PC-3 (cell line): ENCODE measurements around the gene SPTLC3. TPM values are rescaled to one million over a fixed set of nuclear protein-coding genes. Genes with fewer than 3 reads are reported as not detected.

ENCODE experiments used
- ATAC-seq: fragments of 200-7000 bp; cut with Tn5 transposase; 2 replicates; pipeline ENCODE4 v1.9.1; 2020; ENCODE audit warnings: mild to moderate bottlenecking, moderate library complexity
- BruUV-seq: library from RNA; stranded (reverse); fragments of 400-500 nt; replicated peaks from 2 replicates; lab custom pipeline; 2021; lab: Mats Ljungman, UMichigan
- CTCF ChIA-PET: fragments of 300-600 bp; sonication (Branson Sonifier 250); formaldehyde crosslinking; loops from one replicate; lab custom pipeline; 2022; ENCODE audit warnings: antibody characterized with exemption; lab: Charles Lee
- POLR2A ChIA-PET: fragments of 300-600 bp; sonication (Branson Sonifier 250); formaldehyde crosslinking; loops from one replicate; lab custom pipeline; 2022; ENCODE audit warnings: antibody characterized with exemption; ENCODE audit not compliant: unreplicated experiment; lab: Charles Lee
- DNase-seq: peaks from one replicate; pipeline ENCODE4 v3.0.0-alpha.2; 2015
- H2AFZ ChIP-seq: fragments of 300-600 bp; sonication (generic); 2 replicates; pipeline ENCODE4 v1.6.0; 2016; ENCODE audit warnings: antibody characterized with exemption, low read length
- H3F3A ChIP-seq: fragments of 300-600 bp; sonication (generic); one replicate; pipeline ENCODE4 v1.6.0; 2017; ENCODE audit warnings: antibody characterized with exemption, low read length, control low read depth, mild to moderate bottlenecking; ENCODE audit not compliant: unreplicated experiment
- H3K27ac ChIP-seq: fragments of 300-600 bp; sonication (generic); 2 replicates; pipeline ENCODE4 v1.5.1; 2016; ENCODE audit warnings: mild to moderate bottlenecking, low read length
- H3K27me3 ChIP-seq: fragments of 300-600 bp; sonication (generic); 2 replicates; pipeline ENCODE4 v1.6.1; 2016; ENCODE audit warnings: low read length, mixed read lengths
- H3K36me3 ChIP-seq: fragments of 300-600 bp; sonication (generic); 2 replicates; pipeline ENCODE4 v1.6.1; 2016; ENCODE audit warnings: low read depth, mixed run types, low read length, mixed read lengths
- H3K4me1 ChIP-seq: fragments of 300-600 bp; sonication (generic); 2 replicates; pipeline ENCODE4 v1.5.1; 2016; ENCODE audit warnings: low read length; ENCODE audit not compliant: insufficient read depth
- H3K4me2 ChIP-seq: fragments of 300-600 bp; sonication (generic); 2 replicates; pipeline ENCODE4 v1.6.0; 2016; ENCODE audit warnings: low read length
- H3K4me3 ChIP-seq: fragments of 300-600 bp; sonication (generic); 2 replicates; pipeline ENCODE4 v1.5.1; 2016; ENCODE audit warnings: mild to moderate bottlenecking, low read length, mixed read lengths
- H3K79me2 ChIP-seq: fragments of 300-600 bp; sonication (generic); 2 replicates; pipeline ENCODE4 v1.6.1; 2017; ENCODE audit warnings: low read length, mixed read lengths
- H3K9ac ChIP-seq: fragments of 300-600 bp; sonication (generic); 2 replicates; pipeline ENCODE4 v1.6.0; 2016; ENCODE audit warnings: mild to moderate bottlenecking, low read length
- H3K9me2 ChIP-seq: fragments of 300-600 bp; sonication (generic); replicated peaks from 2 replicates; pipeline ENCODE4 v1.6.1; 2016; ENCODE audit warnings: mixed run types, low read length, mixed read lengths
- H3K9me3 ChIP-seq: fragments of 300-600 bp; sonication (generic); 2 replicates; pipeline ENCODE4 v1.6.1; 2016; ENCODE audit warnings: low read length, mixed read lengths
- H4K20me1 ChIP-seq: fragments of 300-600 bp; sonication (generic); 2 replicates; pipeline ENCODE4 v1.6.1; 2016; ENCODE audit warnings: low read length, mixed read lengths
- EZH2 ChIP-seq: fragments of 300-600 bp; sonication (generic); IDR thresholded peaks from one replicate; pipeline ENCODE4 v1.6.1; 2017; ENCODE audit warnings: antibody characterized with exemption, mild to moderate bottlenecking, low read length; ENCODE audit not compliant: unreplicated experiment
- EZH2phosphoT487 ChIP-seq: fragments of 300-600 bp; sonication (generic); IDR thresholded peaks from 2 replicates; pipeline ENCODE4 v1.6.1; 2018; ENCODE audit warnings: mild to moderate bottlenecking, antibody characterized with exemption, low read length, borderline replicate concordance
- intact Hi-C: fragments of 100-400 bp; cut with micrococcal nuclease; formaldehyde crosslinking; loops from 2 replicates; pipeline ENCODE4 v1.9.0; 2023
- total RNA-seq: library from RNA; depleted of rRNA; stranded (reverse); fragments of >200 nt; gene quantifications from 2 replicates; pipeline ENCODE4 v1.2.3, GENCODE V29; 2014
- TF ChIP-seq, protein P1 (sequence below): fragments of 300-600 bp; sonication (generic); conservative IDR thresholded peaks from 2 replicates; pipeline ENCODE4 v1.5.1; 2017; ENCODE audit warnings: antibody characterized with exemption, low read depth, mild to moderate bottlenecking, low read length

Gene SPTLC3
- total RNA-seq, 1 experiment from 2014 or later: 16.3 TPM

DNA sequence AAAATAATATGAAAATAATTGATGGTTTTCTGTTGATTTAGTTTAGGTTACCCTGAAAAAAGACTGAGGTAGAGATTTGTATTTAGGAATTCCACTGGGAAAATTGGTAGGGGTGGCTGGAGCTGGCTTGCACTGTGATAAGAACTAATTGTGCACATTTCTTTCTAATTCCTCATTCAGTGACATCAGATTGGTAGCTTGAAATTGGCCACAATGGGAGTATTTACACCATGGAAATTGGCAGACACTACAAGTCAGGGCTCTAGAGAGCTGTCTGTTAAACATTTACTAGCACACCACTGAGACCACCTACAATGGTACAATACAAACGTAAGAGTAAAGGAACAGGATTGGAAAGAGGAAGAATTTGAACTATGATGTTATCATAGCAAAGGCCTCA, 160.3 kb downstream of the SPTLC3 start:
- no TSS peak for BruUV-seq
- no peaks in the 10 kb centered on the region for H3K9me3 ChIP-seq
- H3K4me3 ChIP-seq: no peak overlapping the region
- ChIA-PET POLR2A (no interaction called here), CTCF (no interaction called here)
- no peak overlapping the region for H2AFZ ChIP-seq
- intact Hi-C loops: no loop called here
- no peaks in the 10 kb centered on the region for H3K9me2 ChIP-seq
- TF ChIP-seq EZH2 (no peak), EZH2phosphoT487 (no peak)
- TF ChIP-seq, protein P1, sequence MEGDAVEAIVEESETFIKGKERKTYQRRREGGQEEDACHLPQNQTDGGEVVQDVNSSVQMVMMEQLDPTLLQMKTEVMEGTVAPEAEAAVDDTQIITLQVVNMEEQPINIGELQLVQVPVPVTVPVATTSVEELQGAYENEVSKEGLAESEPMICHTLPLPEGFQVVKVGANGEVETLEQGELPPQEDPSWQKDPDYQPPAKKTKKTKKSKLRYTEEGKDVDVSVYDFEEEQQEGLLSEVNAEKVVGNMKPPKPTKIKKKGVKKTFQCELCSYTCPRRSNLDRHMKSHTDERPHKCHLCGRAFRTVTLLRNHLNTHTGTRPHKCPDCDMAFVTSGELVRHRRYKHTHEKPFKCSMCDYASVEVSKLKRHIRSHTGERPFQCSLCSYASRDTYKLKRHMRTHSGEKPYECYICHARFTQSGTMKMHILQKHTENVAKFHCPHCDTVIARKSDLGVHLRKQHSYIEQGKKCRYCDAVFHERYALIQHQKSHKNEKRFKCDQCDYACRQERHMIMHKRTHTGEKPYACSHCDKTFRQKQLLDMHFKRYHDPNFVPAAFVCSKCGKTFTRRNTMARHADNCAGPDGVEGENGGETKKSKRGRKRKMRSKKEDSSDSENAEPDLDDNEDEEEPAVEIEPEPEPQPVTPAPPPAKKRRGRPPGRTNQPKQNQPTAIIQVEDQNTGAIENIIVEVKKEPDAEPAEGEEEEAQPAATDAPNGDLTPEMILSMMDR: no peak
- no peaks in the 10 kb centered on the region for H3F3A ChIP-seq
- H3K9ac ChIP-seq: no peak overlapping the region
- no peaks in the 10 kb centered on the region for H3K4me1 ChIP-seq
- no peak overlapping the region for H3K4me2 ChIP-seq
- H3K27ac ChIP-seq: no peak overlapping the region
- H4K20me1 ChIP-seq: no peaks in the 10 kb centered on the region
- ATAC-seq (no peak), DNase-seq (no peak)
- no peaks in the 10 kb centered on the region for H3K36me3 ChIP-seq
- H3K27me3 ChIP-seq: 0 out of 2 replicates have a peak, but pooled peaks cover 4% of the 10 kb centered on the region
- H3K79me2 ChIP-seq: no peaks in the 10 kb centered on the region

DNA sequence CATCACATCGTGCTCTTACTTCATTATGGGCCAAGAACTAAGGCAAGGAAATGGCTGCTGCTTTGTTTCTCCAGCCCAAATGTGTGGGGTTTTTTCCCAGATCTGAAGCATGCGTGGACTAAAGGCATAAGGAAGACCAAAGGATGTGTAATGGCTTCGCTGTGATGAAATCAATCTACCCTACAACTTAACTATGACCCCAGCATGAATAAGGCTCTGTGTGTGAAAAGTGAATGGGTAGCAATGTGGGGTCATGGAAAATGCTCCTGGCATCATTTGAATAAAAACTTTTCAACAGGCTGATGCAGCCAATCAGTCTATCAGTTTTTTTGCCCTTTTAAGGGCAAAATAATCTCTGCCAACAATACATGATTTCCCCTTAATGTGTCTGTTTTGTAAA, 162.0 kb downstream of the SPTLC3 start:
- Histone ChIP-seq H4K20me1 (no peaks in the 10 kb centered on the region), H3K4me1 (no peaks in the 10 kb centered on the region), H3K79me2 (no peaks in the 10 kb centered on the region), H3K27me3 (0 out of 2 replicates have a peak, but pooled peaks cover 4% of the 10 kb centered on the region), H3K9me2 (no peaks in the 10 kb centered on the region), H3F3A (no peaks in the 10 kb centered on the region), H3K9me3 (no peaks in the 10 kb centered on the region), H3K4me3 (no peak overlapping the region), H3K9ac (no peak overlapping the region), H2AFZ (no peak overlapping the region), H3K36me3 (no peaks in the 10 kb centered on the region), H3K27ac (no peak overlapping the region), H3K4me2 (no peak overlapping the region)
- no peak for DNase-seq
- no peak for ATAC-seq
- TF ChIP-seq, protein P1: no peak
- TF ChIP-seq EZH2phosphoT487 (no peak), EZH2 (no peak)
- intact Hi-C loops: no loop called here
- no TSS peak for BruUV-seq
- CTCF ChIA-PET: no interaction called here
- POLR2A ChIA-PET: no interaction called here

DNA sequence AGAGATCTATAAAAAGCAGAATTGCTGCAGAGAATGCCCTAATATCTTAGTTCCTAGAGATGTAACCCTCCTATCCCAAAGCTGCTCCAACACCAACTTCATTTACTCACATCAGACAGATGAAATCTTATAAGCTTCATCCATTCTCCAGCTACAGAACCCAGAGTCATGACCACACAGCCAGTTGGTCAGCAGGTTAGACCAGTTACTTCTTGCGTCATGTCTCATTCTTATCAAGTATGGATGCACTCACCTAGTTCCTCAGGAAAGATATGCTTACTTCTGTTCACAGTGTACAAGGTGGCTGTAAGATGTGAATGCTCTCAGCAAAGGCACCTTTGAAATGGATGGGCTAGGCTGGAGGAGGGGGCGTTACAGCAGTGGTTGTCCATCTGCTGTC, 164.4 kb downstream of the SPTLC3 start:
- ChIA-PET CTCF (no interaction called here), POLR2A (no interaction called here)
- H3K79me2 ChIP-seq: no peaks in the 10 kb centered on the region
- H3F3A ChIP-seq: no peaks in the 10 kb centered on the region
- no peaks in the 10 kb centered on the region for H3K4me1 ChIP-seq
- H3K36me3 ChIP-seq: no peaks in the 10 kb centered on the region
- intact Hi-C loops: no loop called here
- ATAC-seq: no peak
- TF ChIP-seq, protein P1: no peak
- TF ChIP-seq EZH2: no peak
- TF ChIP-seq EZH2phosphoT487: no peak
- BruUV-seq: no TSS peak
- H3K27me3 ChIP-seq: peaks cover 16% of the 10 kb centered on the region; the same call in 1 of the 2 replicates
- no peak overlapping the region for H3K9ac ChIP-seq
- H3K4me3 ChIP-seq: no peak overlapping the region
- H3K9me2 ChIP-seq: no peaks in the 10 kb centered on the region
- no peak overlapping the region for H3K4me2 ChIP-seq
- peak; percentile 49 for DNase-seq
- H3K27ac ChIP-seq: no peak overlapping the region
- H4K20me1 ChIP-seq: no peaks in the 10 kb centered on the region
- H3K9me3 ChIP-seq: no peaks in the 10 kb centered on the region
- H2AFZ ChIP-seq: no peak overlapping the region
